Subcutaneous adipose tissue (tissue), 4 donors: Measurements from ENCODE around the gene TRIO. TPM values are rescaled to one million over a fixed set of nuclear protein-coding genes. Genes with fewer than 3 reads are reported as not detected.

Source experiments
- total RNA-seq, 4 donors: library from RNA; depleted of rRNA; stranded (reverse); fragments of >200 nt; gene quantifications; one replicate each; pipeline ENCODE4 v1.1.0, GENCODE V29; 2016
- TF ChIP-seq, protein P1 (sequence below): fragments of 450-650 bp; IDR thresholded peaks from one replicate; pipeline ENCODE4 v1.5.1; 2016; ENCODE audit warnings: low read depth, mild to moderate bottlenecking, control low read depth, antibody characterized with exemption, moderate library complexity

Gene TRIO
- total RNA-seq, 4 donors from 2014 or later: 193 to 238 (median 212) TPM

DNA sequence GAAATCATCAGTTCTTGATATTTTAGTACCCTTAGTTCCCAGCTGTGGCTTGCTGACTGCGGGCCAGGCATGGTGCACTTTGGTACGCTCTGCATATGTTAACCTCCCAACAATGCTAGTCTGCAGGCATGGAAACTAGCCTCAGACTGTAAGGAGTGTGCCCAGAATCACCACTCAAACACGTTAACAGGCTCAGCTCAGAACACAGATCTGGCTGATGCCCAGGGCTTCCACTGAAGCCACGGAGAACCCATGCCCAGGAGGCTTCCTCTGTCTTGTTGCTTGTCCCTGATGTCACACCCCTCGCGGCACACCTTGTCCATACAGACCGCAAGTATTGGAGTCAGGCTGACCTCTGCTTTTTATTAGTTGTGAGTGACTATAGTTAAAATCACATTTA lies 251.2 kb downstream of the TRIO start:
- TF ChIP-seq, protein P1, sequence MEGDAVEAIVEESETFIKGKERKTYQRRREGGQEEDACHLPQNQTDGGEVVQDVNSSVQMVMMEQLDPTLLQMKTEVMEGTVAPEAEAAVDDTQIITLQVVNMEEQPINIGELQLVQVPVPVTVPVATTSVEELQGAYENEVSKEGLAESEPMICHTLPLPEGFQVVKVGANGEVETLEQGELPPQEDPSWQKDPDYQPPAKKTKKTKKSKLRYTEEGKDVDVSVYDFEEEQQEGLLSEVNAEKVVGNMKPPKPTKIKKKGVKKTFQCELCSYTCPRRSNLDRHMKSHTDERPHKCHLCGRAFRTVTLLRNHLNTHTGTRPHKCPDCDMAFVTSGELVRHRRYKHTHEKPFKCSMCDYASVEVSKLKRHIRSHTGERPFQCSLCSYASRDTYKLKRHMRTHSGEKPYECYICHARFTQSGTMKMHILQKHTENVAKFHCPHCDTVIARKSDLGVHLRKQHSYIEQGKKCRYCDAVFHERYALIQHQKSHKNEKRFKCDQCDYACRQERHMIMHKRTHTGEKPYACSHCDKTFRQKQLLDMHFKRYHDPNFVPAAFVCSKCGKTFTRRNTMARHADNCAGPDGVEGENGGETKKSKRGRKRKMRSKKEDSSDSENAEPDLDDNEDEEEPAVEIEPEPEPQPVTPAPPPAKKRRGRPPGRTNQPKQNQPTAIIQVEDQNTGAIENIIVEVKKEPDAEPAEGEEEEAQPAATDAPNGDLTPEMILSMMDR: no peak

DNA sequence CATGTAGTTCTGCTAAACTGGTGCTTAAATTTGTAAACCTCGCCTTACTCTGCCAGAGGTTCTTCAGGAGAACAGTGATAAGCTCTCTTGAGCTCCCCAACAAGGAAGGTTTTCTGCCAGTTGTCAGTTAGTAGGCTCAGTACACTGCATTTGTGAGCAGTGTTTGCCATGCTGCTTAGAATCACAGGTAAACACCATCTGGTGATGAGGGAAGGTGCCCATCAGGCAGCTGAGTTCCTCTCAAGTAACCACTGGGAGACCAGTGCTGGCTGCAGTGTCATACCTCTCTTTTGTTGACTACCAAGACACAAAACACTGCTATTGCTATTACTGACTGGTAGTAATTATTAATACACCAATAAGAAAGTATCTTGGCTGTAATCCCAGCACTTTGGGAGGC lies 252.3 kb downstream of the TRIO start:
- TF ChIP-seq, protein P1: no peak

DNA sequence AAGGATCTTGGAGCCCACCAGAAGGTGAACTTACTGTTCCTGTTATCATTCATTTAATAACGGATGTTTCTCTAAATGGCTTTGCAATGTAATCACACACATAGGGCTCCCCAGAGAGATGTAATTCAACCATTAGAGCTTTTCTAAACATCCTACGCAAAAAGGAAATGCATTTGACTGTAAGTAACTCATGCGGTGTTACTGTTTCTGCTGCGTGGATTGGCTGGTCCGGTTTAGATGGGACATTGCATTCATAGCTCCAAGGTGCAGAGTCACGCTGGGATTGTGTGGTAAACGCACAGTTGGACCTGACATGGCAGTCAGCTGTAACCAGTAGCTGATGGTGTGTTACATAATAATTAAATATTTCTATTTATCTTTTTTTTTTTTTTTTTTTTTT lies 252.9 kb downstream of the TRIO start:
- TF ChIP-seq, protein P1: no peak

GRCh38 chr5:14396737-14397136 lies 253.6 kb downstream of the TRIO start:
- TF ChIP-seq, protein P1: no peak

- TF ChIP-seq, protein P1: no peak
Measured at GRCh38 chr5:14397717-14398116, 254.6 kb downstream of the TRIO start.

DNA sequence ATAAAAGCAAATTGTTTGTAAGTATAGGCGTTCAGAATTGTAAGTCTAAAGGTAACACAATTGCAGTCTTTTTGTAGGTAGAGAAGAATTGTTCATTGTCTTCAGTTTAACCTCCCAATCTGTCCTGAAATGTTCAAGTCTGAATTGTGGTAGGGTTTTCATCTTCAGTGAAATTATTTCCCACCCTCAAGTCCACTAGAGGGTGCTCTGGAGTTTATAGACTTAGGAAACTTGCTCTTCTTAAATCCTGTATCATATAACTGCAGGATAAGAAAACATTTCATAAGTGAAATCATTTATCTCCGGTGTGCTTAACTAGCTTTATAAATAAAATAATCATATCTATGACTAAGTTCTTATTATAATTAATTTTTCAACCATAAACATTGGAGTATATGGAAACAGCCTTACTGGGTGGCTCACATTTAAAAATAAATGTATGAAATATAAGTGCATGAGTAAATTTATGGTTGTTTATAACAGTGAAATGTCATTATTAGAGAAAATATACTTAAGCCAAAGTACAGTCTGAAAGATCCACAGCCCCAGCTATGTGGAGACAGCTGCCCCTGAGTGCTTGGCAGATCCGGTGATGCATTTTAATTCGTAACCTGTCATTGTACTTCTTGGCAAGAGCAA lies 256.0 kb downstream of the TRIO start:
- TF ChIP-seq, protein P1: no peak

DNA sequence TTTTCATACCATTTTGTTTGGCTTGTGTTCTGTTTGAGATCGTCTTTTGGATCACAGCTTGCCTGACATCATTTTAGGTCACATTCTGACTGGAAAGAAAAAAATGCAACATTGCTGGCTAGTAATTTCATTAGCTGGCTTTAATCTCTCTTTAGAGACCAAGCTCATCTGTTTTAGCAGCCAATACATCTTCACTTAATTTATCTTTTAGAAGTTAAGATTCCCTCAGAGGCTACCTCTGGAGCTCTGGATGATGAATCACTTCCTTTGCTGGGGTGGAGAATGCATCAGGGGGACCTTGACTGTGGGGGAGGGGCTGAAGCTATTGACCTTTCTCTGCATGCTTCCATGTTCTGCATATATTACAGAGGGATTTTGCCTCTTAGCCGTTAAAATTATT lies 256.9 kb downstream of the TRIO start:
- TF ChIP-seq, protein P1: no peak
